GM19193 (cell line): Measurements from ENCODE around the gene HTATIP2.

Experiments
- POLR2A ChIP-seq: IDR thresholded peaks from 4 replicates; pipeline ENCODE4 v1.6.1; 2011; ENCODE audit not compliant: insufficient read depth, insufficient read length; ENCODE audit errors: extremely low read depth

HTATIP2 gene

DNA sequence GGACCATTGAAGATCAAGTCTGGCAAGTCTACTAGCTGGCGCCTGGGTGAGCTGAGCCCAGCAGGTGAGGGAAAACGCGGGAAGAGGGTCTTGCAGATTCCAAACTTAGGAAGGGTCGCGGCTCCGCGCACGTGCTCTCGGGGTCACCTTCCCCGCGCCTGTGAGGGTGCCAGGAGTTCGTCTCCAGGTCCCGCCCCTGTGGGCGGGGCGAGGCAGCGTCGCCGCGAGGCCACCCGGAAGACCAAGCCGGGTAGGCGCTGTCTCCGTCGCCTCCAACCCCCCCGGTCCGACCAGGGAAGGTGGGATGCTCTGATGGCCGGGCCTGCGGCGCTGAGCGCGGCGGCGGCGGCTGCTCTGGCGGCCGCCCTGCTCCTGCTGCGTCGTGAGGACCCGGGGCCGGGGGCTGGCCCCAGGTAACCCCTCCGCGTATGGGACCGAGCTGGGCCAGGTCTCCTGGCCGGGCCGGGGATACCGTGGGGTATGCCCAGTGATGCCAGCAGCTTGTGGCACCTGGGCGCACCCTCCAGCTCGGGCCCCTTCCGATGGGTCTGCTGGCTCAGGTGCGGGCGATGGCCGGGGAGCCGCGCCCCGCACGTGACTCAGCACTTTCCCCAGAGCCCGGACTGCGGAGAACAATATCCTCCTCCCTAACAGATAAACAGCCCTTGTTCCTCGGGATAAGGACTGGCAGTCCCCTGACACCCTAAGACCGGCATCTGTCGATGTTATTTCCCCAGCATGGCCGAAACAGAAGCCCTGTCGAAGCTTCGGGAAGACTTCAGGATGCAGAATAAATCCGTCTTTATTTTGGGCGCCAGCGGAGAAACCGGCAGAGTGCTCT, at the start of gene HTATIP2:
Gene HTATIP2 (plus strand): TSS at position 215 of the 841 bp plus-strand sequence. CDS start 524 bp downstream, at position 739.
- TF ChIP-seq POLR2A, result peak; percentile 84

DNA sequence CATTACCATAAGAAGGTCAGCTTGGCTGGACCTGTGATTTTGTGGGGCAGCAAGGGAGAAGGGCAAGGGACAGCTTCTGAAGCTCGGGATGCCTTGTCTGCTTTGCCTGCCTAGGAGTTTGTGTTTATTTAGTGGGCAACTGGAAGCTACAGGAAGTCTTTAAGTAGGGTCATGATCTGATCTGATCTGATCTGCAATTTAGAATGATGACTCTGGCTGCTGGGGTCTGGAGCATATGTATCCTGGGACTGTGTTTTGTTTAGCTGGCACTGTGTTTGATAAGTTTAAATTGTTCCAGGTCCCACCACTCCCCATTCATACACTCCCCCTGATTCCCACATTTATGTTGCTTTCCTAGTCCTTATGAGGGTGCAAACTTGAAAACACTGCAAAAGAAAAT, 47.7 kb upstream of the HTATIP2 start:
- TF ChIP-seq POLR2A, result no peak

DNA sequence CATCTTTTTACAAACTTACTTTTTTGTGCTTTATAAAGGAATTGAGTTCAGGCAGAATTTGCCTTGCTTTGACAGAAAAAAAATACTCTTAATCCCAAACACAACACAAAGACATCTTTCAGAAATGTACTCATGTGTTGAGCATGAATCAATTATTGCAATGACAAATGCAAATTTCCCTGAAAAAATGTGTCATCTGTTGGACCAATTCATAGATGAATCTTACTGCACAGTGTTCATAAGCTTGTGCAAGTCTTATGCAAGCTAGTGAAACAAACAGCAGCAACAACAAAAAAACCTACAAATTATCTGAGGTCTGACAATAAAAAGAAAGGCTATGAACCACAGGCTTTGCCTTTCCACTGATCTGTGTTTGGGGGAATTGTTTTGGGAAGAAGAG, 42.3 kb upstream of the HTATIP2 start:
- no peak for TF ChIP-seq POLR2A

DNA sequence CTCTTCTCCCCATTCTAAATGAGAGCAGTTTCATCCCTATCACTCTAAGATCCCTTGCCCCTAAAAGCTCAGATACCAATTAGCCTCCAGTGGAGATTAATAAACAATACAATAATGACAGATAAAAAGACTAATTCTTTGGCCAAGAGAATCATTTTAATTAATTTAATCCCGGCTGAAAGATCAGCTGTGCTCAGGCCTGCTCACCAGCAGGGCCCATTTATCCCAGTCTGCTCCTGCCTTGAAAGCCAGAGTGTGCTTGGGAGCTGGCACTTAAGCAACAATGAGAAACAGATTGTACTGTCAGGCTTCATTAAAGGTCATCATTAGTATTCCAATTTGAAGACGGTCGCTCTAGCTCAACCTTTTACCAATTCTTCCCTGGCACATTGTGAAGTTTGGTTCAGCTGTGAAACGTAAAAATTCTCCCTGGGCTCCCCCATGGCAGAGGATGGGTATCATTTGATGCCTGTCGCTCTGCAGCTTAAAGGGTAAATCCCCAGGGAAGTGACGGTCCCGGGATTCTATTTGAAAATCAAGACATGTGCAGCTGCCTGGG, 36.1 kb upstream of the HTATIP2 start:
- no peak for TF ChIP-seq POLR2A

DNA sequence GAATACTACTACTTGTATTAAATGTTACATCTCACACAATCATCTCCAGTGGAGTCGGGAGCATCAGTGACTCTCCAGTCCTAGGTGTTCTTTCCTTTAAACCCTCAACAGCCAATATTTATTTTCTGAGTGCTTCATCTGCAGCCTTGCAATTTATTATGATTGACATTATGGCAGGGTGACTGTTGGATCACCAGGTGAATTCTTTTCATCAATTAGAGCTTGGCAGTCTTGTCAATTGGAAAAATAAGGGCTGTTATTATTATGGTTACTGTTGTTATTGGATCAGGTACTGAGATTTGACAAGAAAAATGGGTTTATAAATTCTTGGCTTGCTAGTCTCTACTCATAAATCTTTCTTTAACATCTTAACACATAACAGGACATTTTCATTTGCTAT, 27.5 kb upstream of the HTATIP2 start:
- TF ChIP-seq POLR2A, result no peak

DNA sequence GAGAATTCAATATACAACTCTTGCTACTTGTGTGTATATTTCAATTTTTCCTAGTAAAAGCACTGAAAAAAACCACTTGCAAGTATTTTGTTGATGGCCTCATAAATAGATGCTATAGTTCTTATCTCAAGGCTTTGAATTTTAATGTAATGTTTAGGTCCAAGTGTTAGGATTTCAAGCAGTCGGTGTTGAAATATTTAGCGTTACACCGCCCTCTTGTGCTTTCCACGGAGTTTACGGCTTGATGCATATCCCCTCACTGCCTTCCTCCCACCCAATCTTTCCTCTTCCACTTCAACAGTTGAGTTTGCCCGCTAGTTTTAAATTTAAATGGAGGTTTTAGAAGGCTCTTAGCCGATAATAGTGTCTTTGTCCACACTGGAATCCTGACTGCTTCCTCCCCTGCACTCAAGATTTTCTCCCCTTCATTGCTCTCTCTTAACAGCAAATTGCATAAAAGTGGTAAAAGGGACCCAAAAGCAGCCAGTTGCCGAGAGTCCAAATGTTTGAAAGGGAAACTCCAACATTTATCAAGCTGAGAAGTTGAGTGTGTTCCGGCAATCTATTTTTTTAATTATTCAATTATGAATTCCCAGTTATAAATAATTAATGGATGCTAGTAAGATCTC, 25.9 kb upstream of the HTATIP2 start:
- TF ChIP-seq POLR2A, result no peak

DNA sequence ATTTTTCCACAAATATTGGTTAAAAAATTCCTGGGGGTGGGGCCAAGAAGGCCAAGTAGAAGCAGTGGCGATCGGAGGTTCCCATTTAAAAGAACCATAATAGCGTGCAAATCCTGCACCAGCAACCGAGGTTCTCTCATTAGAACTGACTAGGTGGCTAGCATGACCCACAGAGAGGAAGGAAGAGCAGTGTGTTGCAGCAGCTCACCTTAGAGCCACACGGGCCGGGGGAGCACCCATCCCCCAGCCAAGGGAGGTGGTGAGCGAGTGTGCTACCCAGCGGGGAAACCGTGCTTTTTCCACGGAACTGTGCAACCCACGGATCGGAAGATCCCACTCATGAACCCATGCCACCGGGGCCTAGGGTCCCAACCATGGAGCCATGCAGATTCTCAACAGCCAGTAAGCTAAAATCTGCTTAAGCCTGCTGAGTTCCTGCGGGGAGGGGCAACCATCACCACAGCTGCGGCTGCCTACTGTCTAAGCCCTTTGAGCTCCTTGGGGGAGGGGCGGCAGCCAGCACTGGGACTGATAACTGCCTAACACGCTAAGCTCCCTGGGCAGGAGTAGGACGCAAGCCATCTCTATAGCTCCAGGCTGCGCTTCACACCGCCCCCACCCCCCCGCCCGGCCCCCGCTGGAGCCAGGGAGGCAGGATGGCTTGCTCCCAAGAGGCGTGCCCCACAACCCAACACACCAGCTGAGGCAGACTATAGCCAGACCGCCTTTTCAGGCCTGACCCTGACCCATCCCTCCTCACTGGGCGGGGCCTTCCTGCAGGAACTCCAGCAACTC, 21.0 kb upstream of the HTATIP2 start:
- TF ChIP-seq POLR2A, result no peak

DNA sequence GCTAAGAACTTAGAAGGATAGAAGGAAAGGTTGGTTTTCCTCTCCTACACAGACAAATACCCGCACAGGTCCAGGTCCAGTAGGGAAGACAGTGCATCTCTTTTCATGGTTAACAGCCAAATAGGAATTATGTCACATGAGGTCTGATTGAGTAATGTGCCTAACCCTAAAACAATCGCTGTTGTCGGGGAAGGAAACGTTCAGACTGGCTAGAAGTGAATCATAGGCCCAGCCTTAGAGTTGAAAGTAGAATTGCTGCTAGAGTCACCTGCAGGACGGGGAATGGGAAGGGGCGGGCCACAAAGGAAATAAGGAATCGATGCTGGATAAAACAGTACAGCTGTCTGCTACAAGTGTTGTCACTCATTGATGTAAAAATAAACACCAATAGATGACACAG, 12.4 kb upstream of the HTATIP2 start:
- TF ChIP-seq POLR2A, result no peak

DNA sequence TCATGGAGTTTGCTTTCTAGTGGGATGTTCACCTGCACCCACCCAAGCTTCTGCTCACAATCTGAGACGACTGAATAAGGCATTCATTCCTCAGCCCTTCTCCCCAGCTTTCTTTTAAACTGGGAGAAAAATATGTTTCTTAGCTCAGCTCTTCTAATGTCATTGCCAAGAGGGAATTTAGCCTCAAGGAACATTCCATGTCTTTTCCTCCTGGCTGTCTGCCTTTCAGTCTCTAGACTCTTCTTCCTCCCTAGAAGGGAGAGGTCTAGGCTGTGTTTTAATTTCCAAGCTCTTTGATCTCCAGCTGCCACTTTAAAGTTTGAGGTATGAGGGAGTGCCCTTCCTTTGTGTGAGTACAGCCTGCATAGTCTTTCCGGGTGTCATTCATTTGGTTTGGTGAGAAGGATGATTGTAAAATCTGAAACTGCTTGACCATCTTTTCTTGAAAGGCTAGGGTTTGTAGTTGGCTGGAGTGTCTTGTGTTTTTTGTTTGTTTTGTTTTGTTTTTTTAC, 11.7 kb upstream of the HTATIP2 start:
- no peak for TF ChIP-seq POLR2A

DNA sequence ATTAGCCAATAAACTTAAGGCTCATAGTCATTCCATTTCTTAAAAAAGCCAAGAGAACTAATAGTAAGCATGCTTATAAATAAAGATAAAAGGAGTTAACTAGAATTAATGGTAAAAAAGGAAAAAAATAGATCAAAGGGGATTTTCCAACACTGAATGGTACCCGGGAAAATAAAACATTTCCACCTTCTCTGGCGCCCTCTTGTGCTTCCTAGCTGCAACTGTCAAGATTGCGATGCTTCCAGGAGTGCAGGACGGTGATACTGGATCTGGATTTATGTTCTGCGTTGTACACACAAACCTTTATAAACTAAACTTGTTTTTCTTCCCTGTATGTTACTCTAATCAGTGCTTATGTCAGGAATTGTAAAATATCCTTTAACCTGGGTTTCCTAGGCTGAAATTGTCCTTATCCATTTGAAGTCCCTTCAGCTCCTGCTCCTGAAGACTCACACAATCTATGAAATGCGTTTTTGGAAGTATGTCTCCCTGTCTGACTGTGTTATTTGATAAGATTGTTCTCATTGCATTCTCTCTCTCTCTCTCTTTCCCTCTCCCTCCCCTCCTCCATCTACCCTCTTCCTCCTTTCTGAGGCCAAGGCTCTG, 9.6 kb upstream of the HTATIP2 start:
- no peak for TF ChIP-seq POLR2A

DNA sequence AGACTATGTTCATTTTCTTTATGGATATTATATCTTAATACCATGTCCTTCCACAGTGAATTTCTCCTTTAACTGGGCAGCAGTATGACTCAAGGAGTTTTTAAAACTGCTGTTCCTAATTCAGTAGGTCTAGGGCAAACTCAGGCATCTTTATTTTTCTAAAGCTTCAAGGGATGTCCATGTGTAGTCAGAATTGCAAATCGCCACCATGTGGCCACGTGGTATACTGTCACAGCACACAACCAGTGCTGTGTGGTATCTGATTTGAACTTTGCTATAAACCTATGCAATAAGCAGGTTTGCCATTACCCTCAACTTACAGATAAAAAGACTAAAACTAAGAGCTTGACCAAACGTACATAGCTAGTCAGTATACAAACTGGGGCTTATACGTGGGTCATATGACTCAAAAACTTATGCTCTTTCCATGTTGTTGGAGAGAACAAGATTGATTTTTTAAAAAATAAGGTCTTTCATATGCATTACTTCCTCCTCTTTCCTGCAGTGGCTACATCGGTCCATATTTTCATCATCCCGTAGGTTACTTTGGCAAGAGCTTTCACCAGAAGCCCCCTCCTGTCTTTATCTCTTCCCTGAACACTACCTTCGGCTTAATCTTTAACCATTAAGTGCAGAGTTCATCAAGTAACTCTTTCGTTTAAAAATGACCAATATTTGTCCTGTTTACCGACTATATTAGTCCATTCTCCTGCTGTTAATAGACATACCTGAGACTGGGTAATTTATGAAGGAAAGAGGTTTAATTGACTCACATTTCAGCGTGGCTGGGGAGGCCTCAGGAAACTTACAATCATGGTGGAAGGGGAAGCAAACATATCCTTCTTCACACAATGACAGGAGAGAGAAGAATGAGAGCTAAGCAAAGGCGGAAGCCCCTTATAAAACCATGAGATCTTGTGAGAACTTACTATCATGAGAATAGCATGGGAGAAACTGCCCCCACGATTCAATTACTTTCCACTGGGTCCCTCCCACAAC, 8.0 kb upstream of the HTATIP2 start:
- no peak for TF ChIP-seq POLR2A

DNA sequence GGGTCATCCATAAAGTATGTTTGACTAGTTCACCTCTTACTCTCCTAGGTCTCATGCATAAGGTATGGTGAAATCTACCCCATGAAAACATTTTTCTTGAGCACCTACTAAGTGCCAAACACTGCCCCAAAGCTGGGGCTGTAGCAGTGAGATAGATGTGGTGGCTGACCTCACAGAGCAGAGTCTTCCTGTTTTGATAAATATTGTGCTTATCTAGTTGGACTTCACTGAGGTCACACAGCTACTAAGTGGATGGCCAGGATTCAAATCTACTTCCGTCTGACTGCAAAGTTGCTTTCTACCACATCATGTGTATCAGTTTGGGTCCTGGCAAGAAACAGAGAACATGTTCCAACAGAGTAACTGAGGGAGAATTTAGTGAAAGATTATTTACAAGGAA, 6.4 kb upstream of the HTATIP2 start:
- TF ChIP-seq POLR2A, result no peak

DNA sequence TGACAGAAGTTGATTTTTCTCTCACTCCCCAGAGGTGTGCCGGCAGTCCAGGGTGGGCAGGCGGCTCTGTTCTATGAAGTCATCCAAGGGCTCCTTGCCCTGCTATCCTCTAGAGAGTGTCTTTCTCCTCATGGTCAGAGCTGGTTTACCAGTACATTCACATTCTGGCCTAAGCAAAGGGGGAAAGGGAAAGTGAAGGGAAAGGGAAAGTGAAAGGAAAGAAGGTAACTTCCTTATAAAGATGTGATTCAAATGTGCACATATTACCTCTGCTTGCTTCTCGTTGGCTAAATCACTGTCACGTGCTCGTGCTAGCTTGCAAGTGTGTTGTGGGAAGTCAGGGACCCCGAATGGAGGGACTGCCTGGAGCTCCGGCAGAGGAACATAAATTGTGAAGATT, 2.9 kb upstream of the HTATIP2 start:
- TF ChIP-seq POLR2A, result no peak

DNA sequence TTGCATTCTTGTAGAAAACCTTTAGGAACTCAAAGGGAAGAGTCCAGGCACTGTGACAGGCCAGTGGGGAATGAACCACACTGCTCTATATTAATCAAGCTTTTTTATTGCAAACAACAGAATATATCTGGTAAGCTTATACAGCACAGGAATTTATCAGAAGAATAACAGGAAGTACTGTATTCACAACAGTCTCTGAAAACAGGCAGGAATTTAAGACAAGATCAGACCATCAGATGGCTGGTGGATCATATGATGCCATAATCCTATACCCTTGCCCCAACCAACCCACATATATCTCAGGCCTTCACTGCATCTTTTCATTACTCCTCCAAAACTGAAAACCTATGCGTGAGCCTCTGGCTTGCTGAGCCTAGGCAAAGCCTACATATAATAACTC, 1.0 kb upstream of the HTATIP2 start:
- TF ChIP-seq POLR2A, result no peak

DNA sequence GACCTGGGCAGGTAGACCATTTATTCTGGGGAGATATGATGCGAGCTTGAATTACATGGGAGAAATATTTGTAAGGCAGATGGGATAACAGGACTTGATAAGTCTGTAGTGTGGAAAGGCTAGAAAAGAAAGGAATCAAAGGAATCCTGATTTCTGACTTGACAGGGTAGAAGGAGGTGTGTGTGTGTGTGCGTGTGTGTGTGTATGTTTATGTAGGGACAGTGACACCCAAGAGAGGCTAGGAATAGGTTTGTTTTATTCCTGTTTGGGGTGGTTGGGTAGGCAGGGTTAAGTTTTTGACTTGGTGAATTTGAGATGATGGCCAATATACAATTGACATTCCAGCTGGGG, 390 bp upstream of the HTATIP2 start:
- no peak for TF ChIP-seq POLR2A
